HL-60 (cell line): ENCODE data around the gene KRT31.

Source experiments
- DNase-seq, 2 experiments: peaks; one replicate each; pipeline ENCODE4 v3.0.0-alpha.2; 2010 to 2020; ENCODE audit warnings: low read depth in 1 of 2, low spot score in 1 of 2
- H3K27ac ChIP-seq: fragments of 250-450 bp; sonication (Bioruptor Pico); replicated peaks from 2 replicates; pipeline ENCODE4 v1.5.1; 2020; ENCODE audit warnings: mild to moderate bottlenecking, moderate library complexity
- H3K27me3 ChIP-seq: fragments of 250-450 bp; sonication (Bioruptor Pico); 2 replicates; pipeline ENCODE4 v1.5.1; 2021; ENCODE audit warnings: mild to moderate bottlenecking, moderate library complexity; ENCODE audit not compliant: insufficient read depth, poor library complexity, severe bottlenecking
- H3K4me3 ChIP-seq: replicated peaks from 2 replicates; pipeline ENCODE4 v1.5.1; 2011; ENCODE audit warnings: mild to moderate bottlenecking, control low read depth, low read length; ENCODE audit not compliant: insufficient read depth
- GABPA ChIP-seq: IDR thresholded peaks from 2 replicates; pipeline ENCODE4 v1.6.1; 2012; ENCODE audit warnings: low read depth
- POLR2AphosphoS5 ChIP-seq: IDR thresholded peaks from 2 replicates; pipeline ENCODE4 v1.6.1; 2012; ENCODE audit warnings: low read depth
- REST ChIP-seq: IDR thresholded peaks from 2 replicates; pipeline ENCODE4 v1.6.1; 2012; ENCODE audit warnings: low read depth; ENCODE audit not compliant: insufficient replicate concordance
- SPI1 ChIP-seq: IDR thresholded peaks from 2 replicates; pipeline ENCODE4 v1.6.1; 2012; ENCODE audit warnings: low read depth, mild to moderate bottlenecking, borderline replicate concordance
- TF ChIP-seq, protein P1 (sequence below): IDR thresholded peaks from one replicate; pipeline ENCODE4 v1.5.1; 2011; ENCODE audit warnings: low read length, control low read depth, inconsistent platforms; ENCODE audit not compliant: insufficient read depth

Gene KRT31

GRCh38 chr17:41377546-41377945, 19.9 kb downstream of the KRT31 start:
- Histone ChIP-seq H3K27ac (no peak overlapping the region), H3K4me3 (no peak overlapping the region), H3K27me3 (no peaks in the 10 kb centered on the region)
- no peak for DNase-seq
- TF ChIP-seq SPI1 (no peak), GABPA (no peak), REST (no peak), POLR2AphosphoS5 (no peak)
- TF ChIP-seq, protein P1, sequence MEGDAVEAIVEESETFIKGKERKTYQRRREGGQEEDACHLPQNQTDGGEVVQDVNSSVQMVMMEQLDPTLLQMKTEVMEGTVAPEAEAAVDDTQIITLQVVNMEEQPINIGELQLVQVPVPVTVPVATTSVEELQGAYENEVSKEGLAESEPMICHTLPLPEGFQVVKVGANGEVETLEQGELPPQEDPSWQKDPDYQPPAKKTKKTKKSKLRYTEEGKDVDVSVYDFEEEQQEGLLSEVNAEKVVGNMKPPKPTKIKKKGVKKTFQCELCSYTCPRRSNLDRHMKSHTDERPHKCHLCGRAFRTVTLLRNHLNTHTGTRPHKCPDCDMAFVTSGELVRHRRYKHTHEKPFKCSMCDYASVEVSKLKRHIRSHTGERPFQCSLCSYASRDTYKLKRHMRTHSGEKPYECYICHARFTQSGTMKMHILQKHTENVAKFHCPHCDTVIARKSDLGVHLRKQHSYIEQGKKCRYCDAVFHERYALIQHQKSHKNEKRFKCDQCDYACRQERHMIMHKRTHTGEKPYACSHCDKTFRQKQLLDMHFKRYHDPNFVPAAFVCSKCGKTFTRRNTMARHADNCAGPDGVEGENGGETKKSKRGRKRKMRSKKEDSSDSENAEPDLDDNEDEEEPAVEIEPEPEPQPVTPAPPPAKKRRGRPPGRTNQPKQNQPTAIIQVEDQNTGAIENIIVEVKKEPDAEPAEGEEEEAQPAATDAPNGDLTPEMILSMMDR, result no peak

GRCh38 chr17:41369713-41370112, 27.7 kb downstream of the KRT31 start, which contains the start of gene KRT33B:
KRT33B (minus strand) TSS chr17:41369813; CDS start chr17:41369750, 63 bp downstream.
- no peak within 1 kb of the TSS for H3K4me3 ChIP-seq
- TF ChIP-seq REST (no peak), SPI1 (no peak), GABPA (no peak), POLR2AphosphoS5 (no peak)
- TF ChIP-seq, protein P1, result no peak
- H3K27ac ChIP-seq, result no peak within 1 kb of the TSS
- no peak for DNase-seq
- no peaks in the 10 kb centered on the region for H3K27me3 ChIP-seq

DNA sequence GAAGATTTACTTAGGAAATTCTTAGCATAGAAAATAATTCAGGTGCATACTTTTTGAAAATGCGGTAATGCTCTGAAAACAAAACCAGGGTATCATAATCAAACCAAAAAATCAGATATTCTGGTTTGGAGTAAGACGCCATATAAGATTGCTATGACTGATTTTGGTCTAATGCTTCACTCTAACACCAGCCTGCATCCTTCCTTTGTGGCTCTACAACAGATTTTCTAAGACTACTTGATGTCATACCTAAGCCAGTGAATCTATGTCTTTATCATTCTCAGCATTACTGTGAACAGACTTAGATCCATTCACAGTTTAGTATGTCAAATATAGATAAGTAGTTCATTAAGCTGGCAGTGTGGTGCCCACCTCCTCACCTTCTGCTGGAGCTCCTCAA, 28.4 kb downstream of the KRT31 start:
- TF ChIP-seq SPI1 (no peak), POLR2AphosphoS5 (no peak), GABPA (no peak), REST (no peak)
- TF ChIP-seq, protein P1, result no peak
- DNase-seq, result no peak
- Histone ChIP-seq H3K27me3 (no peaks in the 10 kb centered on the region), H3K27ac (no peak overlapping the region), H3K4me3 (no peak overlapping the region)
